GM10248 (cell line): ENCODE data around the gene CBFA2T3.

Source experiments
- CTCF ChIA-PET: fragments of 300-600 bp; sonication (Branson Sonifier 250); formaldehyde crosslinking; extraction: SDS; loops from one replicate; lab custom pipeline; 2021; ENCODE audit warnings: antibody characterized with exemption; lab: Yijun Ruan, JAX
- POLR2A ChIA-PET: fragments of 350-650 bp; sonication (Branson Sonifier 250); formaldehyde crosslinking; extraction: SDS; loops from one replicate; lab custom pipeline; 2020; ENCODE audit warnings: antibody characterized with exemption; lab: Yijun Ruan, JAX
- DNase-seq: peaks from one replicate; pipeline ENCODE4 v3.0.0; 2012; ENCODE audit errors: extremely low spot score
- CTCF ChIP-seq: IDR thresholded peaks from 2 replicates; pipeline ENCODE4 v1.5.1; 2012; ENCODE audit warnings: mild to moderate bottlenecking, low read depth; ENCODE audit errors: extremely low read depth, missing control alignments, control extremely low read depth

The CBFA2T3 gene

GRCh38 chr16:88979353-88980015 is 2.5 kb upstream of the CBFA2T3 start:
- TF ChIP-seq CTCF: no peak
- POLR2A ChIA-PET: no interaction called here
- CTCF ChIA-PET: interaction anchor here (0.8 to 2.4 kb wide), 5 partner anchors 9 to 35 kb away, joined by 3 to 7 read pairs (median 5); no protein-coding TSS in a partner anchor
- DNase-seq: no peak

GRCh38 chr16:88978608-88979346 is 1.8 kb upstream of the CBFA2T3 start:
- TF ChIP-seq CTCF: peak; percentile 6
- POLR2A ChIA-PET: no interaction called here
- CTCF ChIA-PET: interaction anchor here (0.8 to 2.4 kb wide), 7 partner anchors 9 to 189 kb away, joined by 3 to 7 read pairs (median 5); no protein-coding TSS in a partner anchor

GRCh38 chr16:88977812-88978607 is 1.0 kb upstream of the CBFA2T3 start:
- DNase-seq: no peak
- TF ChIP-seq CTCF: no peak
- POLR2A ChIA-PET: no interaction called here
- CTCF ChIA-PET: interaction anchor here (1.0 to 2.4 kb wide), 5 partner anchors 10 to 189 kb away, joined by 3 to 7 read pairs (median 6); no protein-coding TSS in a partner anchor

More at GRCh38 chr16:88978608-88979346, 1.8 kb upstream of the CBFA2T3 start:
- DNase-seq: peak; percentile 84

GRCh38 chr16:88976366-88977017 is 515 bp downstream of the CBFA2T3 start:
- no peak for DNase-seq
- CTCF ChIA-PET: interaction anchor here (1.0 to 2.2 kb wide), 2 partner anchors 137 to 191 kb away, joined by 3 to 6 read pairs; no protein-coding TSS in a partner anchor
- POLR2A ChIA-PET: interaction anchor here (0.6 to 0.7 kb wide), 2 partner anchors 33 to 121 kb away, joined by 3 to 7 read pairs; no protein-coding TSS in a partner anchor

GRCh38 chr16:88975511-88976061 is 1.4 kb downstream of the CBFA2T3 start:
- POLR2A ChIA-PET: interaction anchor here (0.6 kb wide), 1 partner anchor 32 kb away, joined by 7 read pairs; no protein-coding TSS in a partner anchor
- CTCF ChIA-PET: no interaction called here
- DNase-seq: no peak
- TF ChIP-seq CTCF: no peak

More at GRCh38 chr16:88976366-88977017, 515 bp downstream of the CBFA2T3 start:
- no peak for TF ChIP-seq CTCF
